ENCODE results near the gene ZNF18. TPM values are rescaled to one million over a fixed set of nuclear protein-coding genes. Genes with fewer than 3 reads are reported as not detected.

ZNF18 gene
- total and polyA plus RNA-seq, 2 of the 13 experiments (the other 11 are each of a cell fraction or from before 2014, with no cell fraction given) = 2.4 to 5.4 TPM

- TF ChIP-seq HNRNPLL (IDR thresholded peaks at IDR 0.05; ENCODE audit: low read depth, low read length, poor library complexity, severe bottlenecking) (peak; percentile 57), RBFOX2 (IDR thresholded peaks at IDR 0.05; ENCODE audit: low read depth, low read length) (peak; percentile 93), FOXO4 (CRISPR knock-in tag; conservative IDR thresholded peaks at IDR 0.05) (no peak), ZNF691 (CRISPR knock-in tag; IDR thresholded peaks at IDR 0.05; ENCODE audit: borderline replicate concordance, low read depth) (peak; percentile 13; the same call in 1 of the 2 replicates), CENPT (CRISPR knock-in tag; IDR thresholded peaks at IDR 0.05; ENCODE audit: low read depth) (no peak), ERF (CRISPR knock-in tag; IDR thresholded peaks at IDR 0.05) (peak; percentile 64; the same call in 1 of the 2 replicates), ZNF724P (CRISPR knock-in tag; IDR thresholded peaks at IDR 0.05; ENCODE audit: borderline replicate concordance) (no peak), RERE (CRISPR knock-in tag; IDR thresholded peaks at IDR 0.05; ENCODE audit: low read depth) (no peak), MAZ (IDR thresholded peaks at IDR 0.05; ENCODE audit: borderline replicate concordance, low read depth, low read length) (peak; percentile 74), MAZ (CRISPR knock-in tag; IDR thresholded peaks at IDR 0.05; ENCODE audit: low read depth) (peak; percentile 79), MTERF4 (CRISPR knock-in tag; IDR thresholded peaks at IDR 0.05) (0 out of 2 replicates have a peak, but pooled peaks have one; percentile 50), DRAP1 (CRISPR knock-in tag; IDR thresholded peaks at IDR 0.05) (peak; percentile 65; the same call in 1 of the 2 replicates), ZNF17 (CRISPR knock-in tag; IDR thresholded peaks at IDR 0.05) (no peak)
These were observed 23.7 kb upstream of the ZNF18 start, which contains the start of gene MAP2K4 (continued) for GRCh38 chr17:12020642-12021622.

Measured in HepG2 (cell line).